ENCODE results near the gene ZBTB12. TPM values are rescaled to one million over a fixed set of nuclear protein-coding genes. Genes with fewer than 3 reads are reported as not detected.
"Not testable (repeated sequence)": the region's sequence is repeated elsewhere in the genome, so short reads cannot be mapped to it uniquely, and the experiment has no call there.

Gene ZBTB12
- total RNA-seq, 1 donor from 2014 or later, result 5.2 TPM

GRCh38 chr6:31864123-31864562 lies 37.7 kb downstream of the ZBTB12 start:
- intact Hi-C loops (cut with DNase I), result loop anchor here (10.0 kb wide), 1 partner anchor 179 kb away; the partner anchor contains the start of gene LY6G5C
- DNase-seq (ENCODE audit: low spot score), result not testable (repeated sequence)

- intact Hi-C loops (cut with DNase I), result loop anchor here (2.0 to 10.0 kb wide), 3 partner anchors 28 to 178 kb away; partner anchors contain the start of genes EHMT2 and LY6G5C
Observed at GRCh38 chr6:31862344-31863235, 39.3 kb downstream of the ZBTB12 start, which contains the start of gene NEU1. Gene NEU1 (minus strand): TSS chr6:31862821. CDS start chr6:31862776, 45 bp downstream.

GRCh38 chr6:31861919-31862343 lies 40.0 kb downstream of the ZBTB12 start:
- no peak for DNase-seq (ENCODE audit: low spot score)
- intact Hi-C loops (cut with DNase I), result loop anchor here (2.0 to 10.0 kb wide), 3 partner anchors 27 to 177 kb away; partner anchors contain the start of genes EHMT2 and LY6G5C

More at GRCh38 chr6:31862344-31863235, 39.3 kb downstream of the ZBTB12 start, which contains the start of gene NEU1:
- peak; percentile 100 for DNase-seq (ENCODE audit: low spot score)

- intact Hi-C loops (cut with DNase I), result loop anchor here (10.0 kb wide), 1 partner anchor 176 kb away; the partner anchor contains the start of gene LY6G5C
- DNase-seq (ENCODE audit: low spot score), result no peak
Observed at GRCh38 chr6:31861150-31861549, 40.7 kb downstream of the ZBTB12 start.

DNA sequence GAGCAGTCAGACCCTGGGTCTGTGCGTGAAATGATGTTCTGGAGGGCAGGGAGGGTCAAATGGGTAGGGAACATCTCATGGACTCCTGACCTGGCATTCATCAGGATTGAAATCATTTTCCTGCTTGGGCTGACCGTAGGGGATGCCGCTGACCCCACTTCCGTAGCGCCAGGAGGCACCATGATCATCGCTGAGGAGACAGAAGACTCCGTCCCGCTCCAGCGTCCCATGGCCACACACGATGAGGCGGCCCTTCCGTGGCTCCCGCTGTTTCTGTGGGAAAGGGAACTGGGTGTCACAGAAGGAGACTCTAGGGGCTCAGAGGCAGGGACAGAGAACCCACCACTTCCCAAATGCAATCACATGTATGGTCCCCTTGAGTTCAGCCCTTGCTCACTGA lies 41.5 kb downstream of the ZBTB12 start:
- DNase-seq (ENCODE audit: low spot score), result no peak
- intact Hi-C loops (cut with DNase I), result loop anchor here (10.0 kb wide), 1 partner anchor 176 kb away; the partner anchor contains the start of gene LY6G5C

- intact Hi-C loops (cut with DNase I), result loop anchor here (10.0 kb wide), 1 partner anchor 175 kb away; the partner anchor contains the start of gene LY6G5C
- DNase-seq (ENCODE audit: low spot score), result no peak
Observed at GRCh38 chr6:31859923-31860322, 42.0 kb downstream of the ZBTB12 start.

GRCh38 chr6:31858707-31859106 lies 43.2 kb downstream of the ZBTB12 start:
- no peak for DNase-seq (ENCODE audit: low spot score)

GRCh38 chr6:31857774-31858173 lies 44.1 kb downstream of the ZBTB12 start:
- DNase-seq (ENCODE audit: low spot score); intact Hi-C loops (cut with DNase I): not testable (repeated sequence)

More at GRCh38 chr6:31858707-31859106, 43.2 kb downstream of the ZBTB12 start:
- intact Hi-C loops (cut with DNase I), result no loop called here

GRCh38 chr6:31851980-31852718 lies 49.7 kb downstream of the ZBTB12 start:
- intact Hi-C loops (cut with DNase I); DNase-seq (ENCODE audit: low spot score): not testable (repeated sequence)

DNA sequence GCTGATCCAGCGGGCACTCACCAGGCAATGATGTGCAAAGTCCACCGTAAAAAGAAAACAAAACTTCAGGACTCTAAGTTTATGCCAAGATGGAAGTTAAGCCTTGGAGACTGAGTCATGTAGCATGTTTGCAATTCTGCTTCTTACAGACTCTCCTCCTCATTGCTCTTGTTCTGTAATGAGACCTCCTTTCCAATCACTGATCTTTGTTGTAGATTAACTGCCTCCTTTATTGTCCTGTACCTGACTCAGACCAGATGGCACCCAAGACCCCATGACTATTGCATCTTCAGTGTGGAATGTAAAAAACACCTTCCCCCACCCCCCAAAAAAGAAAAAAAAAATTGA lies 50.4 kb downstream of the ZBTB12 start:
- intact Hi-C loops (cut with DNase I), result no loop called here
- no peak for DNase-seq (ENCODE audit: low spot score)

- intact Hi-C loops (cut with DNase I), result no loop called here
- no peak for DNase-seq (ENCODE audit: low spot score)
Observed at GRCh38 chr6:31850765-31851484, 51.0 kb downstream of the ZBTB12 start.

Other genes starting within 250 kb of the ZBTB12 start
- 270 TPM for gene BAG6, start 249.4 kb downstream of the ZBTB12 start, total RNA-seq
- gene APOM, start 246.2 kb downstream of the ZBTB12 start, total RNA-seq, result 1.4 TPM
- 17.7 TPM for gene C6orf47, start 241.3 kb downstream of the ZBTB12 start, total RNA-seq
- 13.6 TPM for gene GPANK1, start 237.1 kb downstream of the ZBTB12 start, total RNA-seq
- 96.3 TPM for gene CSNK2B, start 236.0 kb downstream of the ZBTB12 start, total RNA-seq
- 6.5 TPM for gene LY6G5B, start 232.1 kb downstream of the ZBTB12 start, total RNA-seq
- gene LY6G5C, start 221.0 kb downstream of the ZBTB12 start, total RNA-seq, result 2.9 TPM
- 26.9 TPM for gene ABHD16A, start 198.8 kb downstream of the ZBTB12 start, total RNA-seq
- not detected for gene LY6G6F, start 195.2 kb downstream of the ZBTB12 start, total RNA-seq
- not detected for gene LY6G6D, start 186.7 kb downstream of the ZBTB12 start, total RNA-seq
- gene LY6G6C, start 180.3 kb downstream of the ZBTB12 start, total RNA-seq, result not detected
- 0.24 TPM for gene MPIG6B, start 178.7 kb downstream of the ZBTB12 start, total RNA-seq
- 69.9 TPM for gene DDAH2, start 172.8 kb downstream of the ZBTB12 start, total RNA-seq
- 131 TPM for gene CLIC1, start 165.6 kb downstream of the ZBTB12 start, total RNA-seq
- gene MSH5, start 162.1 kb downstream of the ZBTB12 start, total RNA-seq, result 1.7 TPM
- 0.86 TPM for gene SAPCD1, start 139.4 kb downstream of the ZBTB12 start, total RNA-seq
- 21.5 TPM for gene VWA7, start 124.8 kb downstream of the ZBTB12 start, total RNA-seq
- 35.0 TPM for gene VARS1, start 106.3 kb downstream of the ZBTB12 start, total RNA-seq
- gene LSM2, start 95.1 kb downstream of the ZBTB12 start, total RNA-seq, result 24.0 TPM
- gene HSPA1L, start 86.8 kb downstream of the ZBTB12 start, total RNA-seq, result 2.4 TPM
- gene HSPA1A, start 86.5 kb downstream of the ZBTB12 start, total RNA-seq, result 296 TPM
- 221 TPM for gene HSPA1B, start 74.3 kb downstream of the ZBTB12 start, total RNA-seq
- gene NEU1, start 39.3 kb downstream of the ZBTB12 start, total RNA-seq, result 19.4 TPM
- gene SLC44A4, start 23.1 kb downstream of the ZBTB12 start, total RNA-seq, result not detected
- gene EHMT2, start 4.4 kb downstream of the ZBTB12 start, total RNA-seq, result 14.5 TPM
- 5.1 TPM for gene C2, start 25.6 kb upstream of the ZBTB12 start, total RNA-seq
- 5.0 TPM for gene CFB, start 44.0 kb upstream of the ZBTB12 start, total RNA-seq
- gene NELFE, start 56.9 kb upstream of the ZBTB12 start, total RNA-seq, result 46.7 TPM
- gene SKIC2, start 57.1 kb upstream of the ZBTB12 start, total RNA-seq, result 33.2 TPM
- gene DXO, start 70.1 kb upstream of the ZBTB12 start, total RNA-seq, result 14.0 TPM
- gene C4A, start 80.0 kb upstream of the ZBTB12 start, total RNA-seq, result 131 TPM
- 92.4 TPM for gene C4B, start 112.7 kb upstream of the ZBTB12 start, total RNA-seq
- gene CYP21A2, start 136.3 kb upstream of the ZBTB12 start, total RNA-seq, result 2.0 TPM
- 59.9 TPM for gene TNXB, start 207.3 kb upstream of the ZBTB12 start, total RNA-seq
- 40.8 TPM for gene ATF6B, start 226.2 kb upstream of the ZBTB12 start, total RNA-seq
- gene FKBPL, start 228.2 kb upstream of the ZBTB12 start, total RNA-seq, result 1.9 TPM
- 0.83 TPM for gene PRRT1, start 249.9 kb upstream of the ZBTB12 start, total RNA-seq

Measured in cardiac septum (tissue), 1 donor.